SK-N-SH (cell line): ENCODE data around the gene CYCS.

Experiments used
- CTCF ChIP-seq: fragments of 200-600 bp; sonication (generic); IDR thresholded peaks from 2 replicates; pipeline ENCODE4 v1.6.1; 2017; ENCODE audit warnings: antibody characterized with exemption, mild to moderate bottlenecking, moderate library complexity
- FOXJ3 ChIP-seq: sonication (generic); formaldehyde crosslinking; IDR thresholded peaks from 2 replicates; pipeline ENCODE4 v1.5.1; 2020; ENCODE audit warnings: mild to moderate bottlenecking, missing genetic modification reagents
- FOXM1 ChIP-seq: IDR thresholded peaks from 2 replicates; pipeline ENCODE4 v1.4.0; 2012; ENCODE audit warnings: low read depth, mild to moderate bottlenecking
- NRF1 ChIP-seq: IDR thresholded peaks from 2 replicates; pipeline ENCODE4 v1.6.1; 2012; ENCODE audit warnings: low read depth, mild to moderate bottlenecking, low read length
- PBX3 ChIP-seq: IDR thresholded peaks from 2 replicates; pipeline ENCODE4; 2012
- POLR2AphosphoS5 ChIP-seq: IDR thresholded peaks from 2 replicates; pipeline ENCODE4 v1.6.1; 2012; ENCODE audit warnings: low read depth, low read length
- REST ChIP-seq: IDR thresholded peaks from 2 replicates; pipeline ENCODE4 v1.6.1; 2012; ENCODE audit warnings: mild to moderate bottlenecking, low read depth, low read length, moderate library complexity
- TF ChIP-seq, protein P1 (sequence below): IDR thresholded peaks from 2 replicates; pipeline ENCODE4 v1.4.0; 2012; ENCODE audit warnings: low read depth
- TF ChIP-seq, protein P2 (sequence below): IDR thresholded peaks from 2 replicates; pipeline ENCODE4 v1.4.0; 2012; ENCODE audit warnings: low read depth, borderline replicate concordance

GRCh38 chr7:25084821-25085220 is 40.2 kb downstream of the CYCS start:
- TF ChIP-seq CTCF (no peak), FOXM1 (no peak), FOXJ3 (CRISPR knock-in tag) (no peak), NRF1 (no peak), REST (no peak), POLR2AphosphoS5 (no peak), PBX3 (no peak)
- TF ChIP-seq, protein P1, sequence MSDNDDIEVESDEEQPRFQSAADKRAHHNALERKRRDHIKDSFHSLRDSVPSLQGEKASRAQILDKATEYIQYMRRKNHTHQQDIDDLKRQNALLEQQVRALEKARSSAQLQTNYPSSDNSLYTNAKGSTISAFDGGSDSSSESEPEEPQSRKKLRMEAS: no peak
- TF ChIP-seq, protein P2, sequence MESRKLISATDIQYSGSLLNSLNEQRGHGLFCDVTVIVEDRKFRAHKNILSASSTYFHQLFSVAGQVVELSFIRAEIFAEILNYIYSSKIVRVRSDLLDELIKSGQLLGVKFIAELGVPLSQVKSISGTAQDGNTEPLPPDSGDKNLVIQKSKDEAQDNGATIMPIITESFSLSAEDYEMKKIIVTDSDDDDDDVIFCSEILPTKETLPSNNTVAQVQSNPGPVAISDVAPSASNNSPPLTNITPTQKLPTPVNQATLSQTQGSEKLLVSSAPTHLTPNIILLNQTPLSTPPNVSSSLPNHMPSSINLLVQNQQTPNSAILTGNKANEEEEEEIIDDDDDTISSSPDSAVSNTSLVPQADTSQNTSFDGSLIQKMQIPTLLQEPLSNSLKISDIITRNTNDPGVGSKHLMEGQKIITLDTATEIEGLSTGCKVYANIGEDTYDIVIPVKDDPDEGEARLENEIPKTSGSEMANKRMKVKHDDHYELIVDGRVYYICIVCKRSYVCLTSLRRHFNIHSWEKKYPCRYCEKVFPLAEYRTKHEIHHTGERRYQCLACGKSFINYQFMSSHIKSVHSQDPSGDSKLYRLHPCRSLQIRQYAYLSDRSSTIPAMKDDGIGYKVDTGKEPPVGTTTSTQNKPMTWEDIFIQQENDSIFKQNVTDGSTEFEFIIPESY: no peak
